GM20431 (cell line): ENCODE measurements around the gene SPATA33.

Experiments
- in situ Hi-C: fragments of 300-500 bp; cut with MseI, MboI; formaldehyde crosslinking; loops from one replicate; pipeline ENCODE4 v1.15.0; 2020; ENCODE audit warnings: low sequenced_read_pairs; ENCODE audit not compliant: unreplicated experiment

Gene SPATA33

DNA sequence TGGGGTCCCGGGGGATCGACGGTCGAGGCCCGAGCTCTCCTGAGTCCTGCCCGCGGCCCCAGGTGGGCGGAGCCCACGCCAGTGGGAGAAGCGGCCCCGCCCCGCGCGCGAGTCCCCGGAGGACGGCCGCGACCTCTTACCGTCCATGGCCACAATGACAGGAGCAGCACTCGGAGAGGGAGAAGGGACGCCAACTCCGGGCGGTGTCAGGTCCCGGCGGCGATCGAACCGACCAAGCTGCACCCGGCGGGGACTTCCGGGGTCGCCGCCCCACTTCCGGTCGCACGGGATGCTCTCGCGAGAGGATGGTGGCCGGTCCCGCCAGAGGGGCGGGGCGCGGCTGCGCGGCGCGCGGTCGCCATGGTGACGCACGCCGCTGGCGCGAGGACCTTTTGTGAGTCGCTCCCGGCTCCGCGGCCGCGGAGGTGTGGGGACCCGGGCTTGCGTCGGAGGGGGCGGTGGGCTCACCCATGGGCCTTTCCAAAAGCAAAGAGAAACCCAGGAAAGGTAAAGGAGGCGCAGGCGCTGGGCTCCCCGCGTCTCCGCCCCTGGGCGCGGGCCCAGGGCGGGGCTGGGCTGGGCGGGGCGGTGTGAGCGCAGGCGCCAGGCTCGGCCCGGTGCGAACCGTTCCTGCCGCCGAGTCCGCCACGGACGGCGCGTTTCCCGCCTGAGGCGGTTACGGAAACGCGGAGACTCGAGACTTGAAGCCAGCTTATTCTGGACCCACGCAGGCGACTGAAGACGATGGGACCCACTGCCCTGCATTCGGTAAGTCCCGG lies at the start of gene SPATA33, which contains the start of gene CHMP1A:
Gene SPATA33 (plus strand): TSS at position 395 of the 779 bp plus-strand sequence. CDS start 76 bp downstream, at position 471.
Gene CHMP1A (minus strand): TSS at position 267 of the 779 bp plus-strand sequence. CDS start 120 bp downstream, at position 147.
- in situ Hi-C loops, result no loop called here

DNA sequence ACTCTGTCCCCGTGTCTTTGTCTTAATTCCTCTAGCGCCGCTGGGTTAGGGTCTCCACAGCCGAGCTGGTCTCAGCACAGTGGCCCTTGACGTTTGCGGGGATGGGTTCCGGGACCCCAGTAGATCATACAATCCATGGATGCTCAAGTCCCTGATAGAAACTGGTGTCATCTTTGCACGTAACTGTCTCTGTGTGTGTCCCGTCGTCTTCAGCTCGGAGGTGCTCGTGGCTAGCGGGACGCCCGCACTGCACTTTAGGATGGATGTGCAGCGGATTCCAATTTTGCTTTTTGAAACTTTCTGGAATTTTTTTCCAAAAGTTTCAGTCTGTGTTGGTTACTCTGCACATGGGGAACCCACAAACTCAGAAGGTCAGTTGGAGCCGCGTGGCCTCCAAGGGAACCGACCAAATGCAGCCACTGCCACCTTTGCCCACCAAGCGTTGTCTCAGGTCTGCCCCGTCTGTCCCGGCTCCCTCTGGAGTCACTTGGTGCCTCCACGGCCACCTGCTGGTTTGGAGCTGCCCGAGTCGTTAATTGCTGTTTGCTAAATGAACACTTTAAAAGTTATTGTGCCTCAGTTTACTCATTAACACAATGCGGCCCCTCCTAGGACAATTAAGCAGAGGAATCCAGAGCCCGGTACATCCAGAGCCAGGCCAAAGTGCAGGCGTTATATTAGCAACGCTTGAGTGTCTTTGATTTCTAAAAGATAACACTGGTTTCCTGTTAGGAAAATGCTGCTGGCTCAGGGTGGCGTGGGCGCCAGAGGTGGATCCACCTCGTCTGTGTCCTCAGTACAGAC lies 49.5 kb upstream of the SPATA33 start:
- in situ Hi-C loops, result no loop called here

DNA sequence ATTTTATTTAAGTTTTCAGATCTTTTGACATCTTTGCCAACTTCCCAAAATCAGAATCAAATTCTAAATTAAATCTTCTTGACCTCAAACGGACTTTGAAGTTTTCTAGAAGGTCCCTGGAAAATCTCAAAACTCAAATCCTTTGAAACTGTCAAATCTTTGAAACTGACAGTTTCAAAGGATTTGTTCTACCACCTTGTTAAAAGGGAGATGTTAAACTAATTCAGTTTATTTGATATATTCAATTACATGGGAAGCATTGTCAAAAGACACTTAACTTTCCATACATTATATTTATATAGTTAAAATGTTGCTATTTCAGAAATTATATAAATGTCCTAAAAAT lies 47.6 kb upstream of the SPATA33 start:
- in situ Hi-C loops, result no loop called here

DNA sequence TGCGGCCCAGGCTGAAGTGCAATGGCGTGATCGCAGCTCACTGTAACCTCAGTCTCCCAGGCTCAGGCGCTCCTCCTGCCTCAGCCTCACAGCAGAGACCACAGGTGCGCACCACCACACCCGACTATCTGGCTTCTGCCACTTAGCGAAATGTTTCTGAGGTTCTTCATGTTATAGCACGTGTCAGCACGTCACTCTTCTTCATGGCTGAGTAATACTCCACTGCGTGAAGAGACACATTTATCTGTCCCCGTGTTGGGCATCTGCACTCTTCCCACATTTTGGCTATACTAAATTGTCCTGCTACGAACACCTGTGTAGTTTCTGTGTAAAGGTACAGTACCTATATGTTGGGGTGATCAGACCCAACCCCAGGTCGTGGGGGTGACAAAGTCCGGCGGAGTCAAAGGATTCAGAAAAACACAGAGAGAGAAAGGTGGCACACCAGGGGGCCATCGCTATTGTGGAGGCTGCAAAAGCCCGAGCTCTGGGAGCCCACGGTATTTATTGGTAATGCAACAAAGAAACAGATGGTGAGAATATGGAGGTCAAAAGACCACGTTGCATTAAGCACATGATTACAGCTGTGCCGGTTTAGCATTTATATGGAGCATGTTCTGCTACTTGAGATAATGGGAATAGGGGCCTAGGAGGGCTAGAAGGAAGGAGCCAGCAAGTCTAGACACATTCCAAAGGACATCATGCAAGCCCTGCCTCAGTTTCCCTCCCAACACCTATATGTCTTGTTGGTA lies 45.0 kb upstream of the SPATA33 start:
- in situ Hi-C loops, result no loop called here

DNA sequence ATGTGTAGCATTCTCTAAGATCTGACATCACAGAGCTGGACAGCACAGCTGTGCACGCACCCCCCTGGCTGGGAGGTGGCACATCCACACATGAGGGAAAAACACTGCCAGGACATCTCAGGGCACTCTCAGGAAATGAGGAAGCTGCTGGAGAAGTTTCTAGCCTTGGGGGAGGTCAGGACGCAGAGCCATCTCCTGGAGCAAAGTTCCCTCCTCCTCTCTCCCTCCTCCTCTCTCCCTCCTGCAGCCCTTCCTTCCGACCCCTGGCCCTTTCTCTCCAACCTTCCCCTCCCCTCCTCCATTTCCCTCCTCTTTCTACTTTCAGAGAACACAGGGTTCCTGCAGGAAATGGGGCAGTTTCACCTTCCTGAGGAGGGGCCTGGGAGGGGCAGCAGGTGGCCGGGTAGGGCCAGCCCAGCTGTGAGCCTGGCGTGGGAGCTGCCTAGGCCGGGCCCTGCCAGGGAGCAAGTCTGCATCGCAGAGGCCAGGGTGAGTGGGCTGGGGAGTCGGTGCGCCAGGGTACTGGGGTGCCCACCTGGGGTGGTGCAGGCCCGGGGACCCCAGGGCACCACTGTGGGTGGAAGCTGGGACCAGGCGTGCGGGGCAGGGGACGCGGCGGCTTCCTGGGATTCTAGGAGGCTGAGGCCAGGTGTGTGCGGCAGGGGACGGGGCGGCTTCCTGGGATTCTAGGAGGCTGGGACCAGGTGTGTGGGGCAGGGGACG lies 44.2 kb upstream of the SPATA33 start, which contains the start of gene DPEP1:
Gene DPEP1 (plus strand): TSS at position 412 of the 723 bp plus-strand sequence. CDS start 16,769 bp downstream, outside the sequence.
- in situ Hi-C loops, result no loop called here

DNA sequence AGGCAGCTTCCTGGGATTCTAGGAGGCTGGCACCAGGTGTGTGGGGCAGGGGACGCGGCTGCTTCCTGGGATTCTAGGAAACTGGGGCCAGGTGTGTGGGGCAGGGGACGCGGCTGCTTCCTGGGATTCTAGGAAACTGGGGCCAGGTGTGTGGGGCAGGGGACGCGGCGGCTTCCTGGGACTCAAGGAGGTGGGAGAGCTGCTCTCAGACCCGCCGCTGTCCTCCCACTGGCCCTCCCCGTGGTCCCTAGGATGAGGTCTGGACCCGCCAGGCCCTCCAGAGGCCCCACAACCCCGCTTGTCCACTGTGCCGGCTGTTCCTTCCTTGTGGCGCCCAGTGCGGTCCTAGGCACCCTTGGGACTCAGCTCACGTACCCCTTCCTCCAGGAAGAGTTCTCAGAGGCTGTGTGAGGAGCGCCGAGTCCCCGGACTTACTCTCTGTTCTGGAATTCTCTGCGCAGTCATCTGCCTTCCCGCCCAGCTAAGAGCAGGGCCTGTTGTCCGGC lies 43.6 kb upstream of the SPATA33 start:
- in situ Hi-C loops, result no loop called here

DNA sequence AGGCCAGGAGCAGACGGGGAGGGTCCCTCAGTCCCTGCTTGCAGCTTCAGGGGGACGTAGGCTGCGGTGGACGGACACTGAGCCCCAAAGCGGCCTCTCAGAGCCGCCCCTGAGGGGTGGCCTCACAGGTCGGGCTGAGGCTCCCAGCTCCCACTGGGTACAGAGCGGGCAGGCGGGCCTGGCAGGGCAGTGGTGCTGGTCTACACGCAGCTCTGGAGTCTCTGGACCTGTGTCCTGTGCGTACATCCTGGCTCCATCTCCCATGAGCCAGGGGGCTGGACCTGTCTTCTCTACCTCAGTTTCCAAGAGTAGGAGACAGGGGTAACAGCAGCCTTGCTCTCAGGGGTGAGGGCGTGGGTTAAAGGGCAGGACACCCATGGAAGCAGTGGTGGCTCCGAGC lies 42.5 kb upstream of the SPATA33 start:
- in situ Hi-C loops, result no loop called here

DNA sequence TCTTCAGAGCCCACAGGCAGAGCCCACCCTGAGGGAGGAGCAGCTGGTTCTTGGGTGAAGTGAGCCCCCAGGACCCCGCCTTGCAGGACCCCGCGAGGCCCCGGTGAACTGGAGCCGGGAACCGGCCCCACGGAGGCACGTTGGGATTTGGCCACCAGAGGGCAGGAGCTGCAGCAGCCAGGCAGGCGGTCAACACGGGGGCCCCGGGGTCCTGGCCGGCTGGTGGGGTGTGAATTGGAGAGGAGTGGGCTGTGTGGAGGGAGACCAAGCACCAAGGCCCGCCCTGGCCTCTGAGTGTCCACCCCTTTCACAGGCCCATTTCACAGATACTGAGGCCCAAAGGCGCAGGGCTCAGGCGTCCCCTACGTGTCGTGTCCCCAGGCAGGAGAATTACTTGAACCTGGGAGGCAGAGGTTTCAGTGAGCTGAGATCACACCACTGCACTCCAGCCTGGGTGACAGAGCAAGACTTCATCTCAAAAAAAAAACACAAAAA lies 42.0 kb upstream of the SPATA33 start:
- in situ Hi-C loops, result no loop called here

DNA sequence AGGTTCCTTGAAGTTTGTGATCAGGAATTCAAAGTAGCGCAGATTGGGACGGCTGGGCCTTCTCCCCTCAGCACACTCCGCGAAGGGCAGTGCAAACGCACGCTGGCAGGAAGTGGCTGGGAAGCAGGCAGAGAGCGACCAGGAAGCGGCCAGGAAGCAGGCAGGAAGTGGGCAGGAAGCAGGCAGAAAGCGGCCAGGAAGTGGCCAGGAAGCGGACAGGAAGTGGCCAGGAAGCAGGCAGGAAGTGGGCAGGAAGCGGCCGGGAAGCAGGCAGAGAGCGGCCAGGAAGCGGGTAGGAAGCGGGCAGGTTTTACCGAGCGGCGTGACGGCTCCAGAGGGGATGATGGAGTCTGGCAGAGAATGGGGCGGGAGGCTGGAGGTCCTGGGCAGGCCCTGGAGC lies 41.0 kb upstream of the SPATA33 start:
- in situ Hi-C loops, result no loop called here

DNA sequence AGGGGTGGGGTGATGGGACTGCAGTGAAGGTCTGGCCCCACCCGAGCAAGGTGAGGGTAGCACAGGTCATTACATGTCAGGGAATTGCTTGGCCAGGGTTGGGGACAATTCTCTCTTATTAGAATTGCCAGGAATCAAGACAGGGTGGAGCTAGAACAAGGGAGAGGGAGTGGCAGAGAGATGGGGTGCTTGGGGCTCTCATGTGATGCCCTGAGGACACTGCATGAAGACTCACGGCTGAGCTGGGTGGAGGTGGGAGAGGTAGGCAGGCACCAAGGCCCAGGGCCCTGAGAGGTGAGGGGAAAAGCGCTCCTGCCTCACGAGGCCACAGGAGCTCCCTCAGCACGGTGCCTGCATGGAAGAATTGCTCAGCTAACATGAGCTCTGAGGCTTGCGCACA lies 40.6 kb upstream of the SPATA33 start:
- in situ Hi-C loops, result no loop called here

DNA sequence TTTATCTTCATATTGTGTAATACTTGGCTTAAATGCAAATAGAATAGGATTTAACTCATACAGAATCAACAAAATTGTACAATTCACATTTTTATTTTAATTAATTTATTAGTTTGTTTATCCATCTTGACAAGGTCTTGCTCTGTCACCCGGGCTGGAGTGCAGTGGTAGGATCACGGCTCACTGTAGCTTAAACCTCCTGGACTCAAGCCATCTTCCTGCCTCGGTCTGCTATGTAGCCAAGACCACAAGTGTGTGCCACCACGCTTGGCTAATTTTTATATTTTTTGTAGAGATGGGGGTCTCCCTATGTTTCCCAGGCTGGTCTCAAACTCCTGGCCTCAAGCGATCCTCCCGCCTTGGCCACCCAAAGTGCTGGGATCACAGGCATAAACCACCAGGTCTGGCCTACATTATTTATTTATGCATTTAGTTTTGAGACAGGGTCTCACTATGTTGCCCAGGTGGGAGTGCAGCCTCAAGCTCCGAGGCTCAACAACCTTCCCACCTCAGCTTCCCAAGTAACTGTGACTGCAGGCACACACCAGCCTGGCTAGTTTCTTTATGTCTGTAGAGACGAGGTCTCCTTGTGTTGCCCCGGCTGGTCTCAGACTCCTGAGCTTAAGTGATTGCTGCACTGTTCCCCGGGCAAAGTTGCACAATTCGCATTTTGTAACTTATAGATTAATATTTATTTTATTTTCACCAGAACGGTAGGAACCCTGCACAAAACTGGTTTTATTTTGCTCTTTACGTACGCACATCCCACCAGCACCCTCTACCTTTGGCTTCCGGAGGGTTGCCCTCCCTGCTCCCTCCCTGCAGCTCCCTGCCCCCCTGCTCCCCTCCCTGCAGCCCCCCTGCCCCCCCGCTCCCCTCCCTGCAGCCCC lies 39.3 kb upstream of the SPATA33 start:
- in situ Hi-C loops, result no loop called here

DNA sequence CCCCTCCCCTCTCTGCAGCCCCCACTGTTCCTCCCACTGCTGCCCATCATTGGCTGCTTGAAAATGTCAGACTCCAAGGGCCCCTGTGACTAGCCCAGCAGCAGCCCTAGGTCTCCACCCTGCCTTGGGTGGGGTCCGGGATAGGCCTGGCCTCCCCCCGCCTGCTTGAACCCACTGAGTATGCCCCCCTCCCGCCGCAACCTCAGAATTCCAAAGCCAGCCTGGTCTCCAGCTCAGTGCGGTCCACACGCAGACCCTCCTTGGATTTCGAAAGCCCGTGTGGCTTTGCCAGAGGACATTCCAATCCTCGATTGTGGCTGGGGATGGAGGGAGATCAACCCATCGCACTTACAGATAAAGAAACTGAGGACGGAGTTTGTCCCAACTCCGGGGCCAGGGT lies 37.8 kb upstream of the SPATA33 start:
- in situ Hi-C loops, result no loop called here

DNA sequence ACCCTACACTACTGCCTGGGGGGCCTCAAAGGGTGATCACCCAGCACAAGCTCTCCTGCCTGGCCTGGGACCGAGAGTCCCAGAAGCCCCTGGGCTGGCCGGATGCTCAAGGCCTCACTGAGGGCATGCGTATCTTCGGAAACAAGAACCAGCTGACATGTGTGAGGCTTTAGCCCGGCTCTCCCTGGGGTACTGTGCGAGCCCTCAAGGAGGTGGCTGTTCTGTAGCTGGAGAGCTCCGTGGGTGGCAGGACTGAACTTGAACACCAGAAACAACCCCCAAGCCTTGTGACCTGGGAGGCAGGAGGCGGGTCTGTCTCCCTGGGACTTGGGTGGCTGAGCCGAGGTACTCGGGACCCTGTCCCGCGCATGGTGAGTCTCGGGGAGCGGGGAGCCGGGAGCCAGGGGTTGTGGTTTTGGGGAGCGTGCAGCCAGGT lies 37.2 kb upstream of the SPATA33 start:
- in situ Hi-C loops, result no loop called here

DNA sequence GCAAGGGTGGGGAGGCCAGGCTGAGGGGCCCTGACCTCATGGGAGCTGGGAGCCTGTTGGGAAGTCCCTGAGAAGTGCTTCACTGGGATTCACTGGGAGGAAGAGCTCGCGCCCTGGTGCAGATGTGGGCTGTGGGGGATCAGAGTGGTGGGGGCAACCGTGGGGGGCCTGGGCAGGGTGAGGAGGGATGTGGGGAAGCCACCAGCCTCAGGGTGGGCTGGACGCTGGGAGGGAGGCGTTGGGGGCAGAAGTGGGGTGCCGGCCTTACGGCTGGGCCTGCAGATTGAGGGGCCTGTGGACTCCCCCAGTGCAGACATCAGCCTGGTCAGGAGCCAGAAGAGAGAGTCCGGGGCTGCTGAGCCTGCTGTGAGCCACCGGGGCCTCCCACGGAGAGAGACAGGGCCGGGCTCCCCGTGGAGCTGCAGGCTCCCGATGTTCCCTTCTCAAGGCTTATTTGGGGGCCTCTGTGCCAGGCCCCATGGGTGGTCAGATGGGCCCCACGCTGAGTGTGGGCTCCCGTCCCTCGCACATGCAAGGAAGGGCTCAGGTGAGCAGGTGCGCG lies 36.4 kb upstream of the SPATA33 start:
- in situ Hi-C loops, result no loop called here

DNA sequence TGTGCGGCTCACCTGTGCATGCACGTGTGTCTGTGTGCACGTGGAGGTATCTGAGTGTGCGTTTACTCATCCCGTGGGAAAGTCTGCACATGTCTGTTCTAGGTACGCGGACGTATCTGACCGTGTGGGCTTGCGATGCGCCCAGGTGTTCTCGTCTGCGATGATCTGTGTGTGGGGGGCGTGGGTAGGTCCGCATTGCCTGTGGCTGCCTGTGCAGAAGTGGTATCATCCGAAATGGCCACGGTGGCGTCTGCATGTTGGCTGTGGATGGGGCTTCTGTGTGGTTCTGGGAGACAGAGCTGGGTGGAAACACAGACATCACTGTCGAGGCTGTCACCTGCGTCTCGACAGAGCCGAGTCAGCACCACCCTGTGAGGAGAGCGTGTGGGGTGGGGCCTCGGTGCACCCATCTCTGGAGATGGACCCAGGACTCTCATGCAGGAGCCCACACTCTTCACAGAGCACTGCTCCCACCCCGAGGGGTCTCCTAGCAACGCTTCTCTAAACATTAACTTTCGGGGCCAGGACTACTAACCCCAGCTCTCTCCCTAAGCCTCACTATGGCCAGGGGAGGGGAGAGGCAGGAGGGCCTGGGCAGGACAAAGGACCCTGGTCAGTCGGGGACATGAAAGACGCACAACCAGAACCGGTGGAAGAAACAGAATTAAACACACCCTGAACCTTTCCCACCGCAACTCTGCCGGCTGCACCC lies 35.8 kb upstream of the SPATA33 start:
- in situ Hi-C loops, result no loop called here

DNA sequence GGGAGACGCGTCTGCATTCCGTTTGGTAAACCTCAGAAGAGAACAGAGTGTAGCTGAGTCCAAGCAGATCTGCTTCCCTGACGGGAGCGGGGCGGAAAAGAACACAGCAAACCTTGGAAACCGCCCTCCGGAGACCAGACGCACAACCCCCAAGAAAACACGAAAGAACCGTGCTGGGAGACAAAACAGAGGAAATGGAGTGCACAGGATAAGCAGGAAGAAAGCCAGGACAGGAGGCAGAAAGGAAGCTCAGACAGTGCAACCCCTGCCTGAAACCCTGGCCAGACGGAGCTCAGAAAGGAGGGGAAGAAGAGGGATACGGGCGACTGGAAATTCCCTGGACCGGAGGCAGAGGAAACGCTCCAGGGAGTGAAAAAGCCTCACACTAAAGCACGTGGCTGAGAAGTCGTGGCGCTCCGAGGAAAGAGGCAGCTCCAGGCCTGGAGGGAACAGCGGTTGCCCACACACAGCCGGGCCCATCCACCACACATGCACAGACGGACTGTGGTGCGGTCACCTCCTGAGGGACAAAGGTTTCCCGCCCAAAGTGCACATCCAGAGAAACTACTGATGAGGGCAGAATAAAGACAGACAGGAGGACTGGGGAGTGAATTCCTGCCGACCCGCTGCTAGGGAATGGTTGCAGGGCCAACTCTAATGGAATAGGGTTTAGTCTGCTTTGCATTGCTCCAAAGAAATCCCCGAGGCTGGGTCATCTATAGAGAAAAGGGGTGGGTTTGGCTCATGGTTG lies 34.0 kb upstream of the SPATA33 start:
- in situ Hi-C loops, result no loop called here
